Measurements from ENCODE around the gene AFAP1L1. TPM values are rescaled to one million over a fixed set of nuclear protein-coding genes. Genes with fewer than 3 reads are reported as not detected.

The AFAP1L1 gene
- total RNA-seq, 1 donor = 2.3 TPM

DNA sequence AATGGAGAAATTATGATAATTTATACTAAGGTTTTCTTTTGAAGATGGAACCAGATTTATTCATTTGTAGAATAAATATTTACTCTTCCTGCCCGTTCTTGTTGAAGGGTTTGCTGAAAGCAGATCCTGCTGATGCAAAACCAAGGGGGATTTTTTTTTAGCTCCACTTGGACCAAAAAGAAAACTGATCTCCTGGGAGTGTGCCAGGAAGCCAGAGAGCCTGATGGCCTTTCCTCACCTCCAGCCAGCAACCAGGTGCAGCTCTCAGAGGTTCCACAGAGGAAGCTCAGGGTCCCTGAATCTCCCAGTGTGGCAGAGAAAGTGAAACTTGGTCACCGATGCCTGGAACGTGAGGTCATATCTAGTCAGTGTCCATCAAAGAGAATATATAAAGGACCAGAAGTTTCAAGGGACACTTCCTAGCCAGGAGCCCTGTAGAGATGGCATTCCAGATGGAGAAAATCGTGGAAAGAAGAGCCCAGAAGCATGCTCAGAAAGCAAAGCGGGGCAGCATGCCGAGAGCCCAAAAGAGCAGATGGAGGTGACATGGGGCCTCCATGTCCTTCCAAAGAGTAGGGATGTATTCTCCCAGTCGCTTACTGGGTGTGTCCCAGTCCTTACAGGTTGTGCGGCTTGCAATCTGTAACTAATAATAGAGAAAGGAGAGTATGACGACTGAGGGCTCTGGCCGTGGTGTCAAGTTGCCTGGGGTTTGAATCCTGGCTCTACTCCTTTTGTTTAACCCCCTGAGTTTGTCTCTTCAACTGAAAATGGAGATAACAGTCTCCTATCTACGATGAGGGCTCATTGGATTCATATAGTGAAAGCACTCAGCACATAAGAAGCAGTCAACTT is 12.2 kb downstream of the AFAP1L1 start:
- no peak overlapping the region for H3K4me3 ChIP-seq (ENCODE audit: low read depth, low read length)
- DNase-seq (ENCODE audit: low read depth) = peak; percentile 40
- no peak for TF ChIP-seq CTCF (IDR thresholded peaks at IDR 0.05; ENCODE audit: insufficient read depth, low read length)

DNA sequence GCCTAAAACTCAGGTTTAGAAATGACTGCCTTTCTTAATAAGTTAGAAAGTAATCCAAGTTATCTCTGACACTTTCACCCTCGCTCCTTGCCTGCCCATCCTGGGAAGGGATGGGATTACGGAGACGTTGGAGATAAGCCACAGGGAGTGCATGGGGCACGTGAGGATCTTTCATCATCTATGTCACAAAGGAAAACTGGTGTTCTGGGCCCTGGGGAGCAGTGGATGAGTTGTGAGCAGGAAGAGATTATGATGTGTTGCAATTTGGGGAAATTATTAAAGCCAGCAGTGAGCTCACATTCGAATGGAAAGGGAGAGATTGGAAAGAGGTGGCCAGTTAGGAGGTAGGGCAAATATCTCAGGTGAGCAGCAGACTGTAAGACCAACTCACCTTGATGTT is 12.8 kb downstream of the AFAP1L1 start:
- DNase-seq (ENCODE audit: low read depth) = peak; percentile 73

DNA sequence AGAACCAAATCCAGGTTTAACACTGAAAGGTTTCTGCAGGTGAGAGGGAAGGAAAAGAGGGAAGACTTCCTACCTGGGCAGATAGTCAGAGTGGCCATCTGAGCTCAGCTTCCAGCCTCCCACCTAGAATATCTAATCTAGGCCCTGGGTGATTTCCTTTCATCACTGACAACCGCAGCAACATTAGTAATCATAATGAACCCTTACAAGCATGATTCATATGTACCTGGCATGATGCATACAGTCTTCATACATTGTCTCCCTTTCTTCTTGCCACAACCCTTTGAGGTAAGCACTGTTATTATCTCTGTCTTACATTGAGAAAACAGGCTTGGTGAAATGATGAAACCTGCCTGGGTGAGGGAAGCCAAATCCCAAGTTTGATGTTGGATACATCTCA is 13.5 kb downstream of the AFAP1L1 start:
- no peak for TF ChIP-seq CTCF (IDR thresholded peaks at IDR 0.05; ENCODE audit: insufficient read depth, low read length)
- no peak overlapping the region for H3K4me3 ChIP-seq (ENCODE audit: low read depth, low read length)
- no peak for DNase-seq (ENCODE audit: low read depth)

More for the DNA sequence above, 12.8 kb downstream of the AFAP1L1 start:
- no peak overlapping the region for H3K4me3 ChIP-seq (ENCODE audit: low read depth, low read length)
- TF ChIP-seq CTCF (IDR thresholded peaks at IDR 0.05; ENCODE audit: insufficient read depth, low read length) = no peak

- no peak for DNase-seq (ENCODE audit: low read depth)
- no peak for TF ChIP-seq CTCF (IDR thresholded peaks at IDR 0.05; ENCODE audit: insufficient read depth, low read length)
- no peak overlapping the region for H3K4me3 ChIP-seq (ENCODE audit: low read depth, low read length)
Observed at GRCh38 chr5:149288436-149288835, 16.8 kb downstream of the AFAP1L1 start.

DNA sequence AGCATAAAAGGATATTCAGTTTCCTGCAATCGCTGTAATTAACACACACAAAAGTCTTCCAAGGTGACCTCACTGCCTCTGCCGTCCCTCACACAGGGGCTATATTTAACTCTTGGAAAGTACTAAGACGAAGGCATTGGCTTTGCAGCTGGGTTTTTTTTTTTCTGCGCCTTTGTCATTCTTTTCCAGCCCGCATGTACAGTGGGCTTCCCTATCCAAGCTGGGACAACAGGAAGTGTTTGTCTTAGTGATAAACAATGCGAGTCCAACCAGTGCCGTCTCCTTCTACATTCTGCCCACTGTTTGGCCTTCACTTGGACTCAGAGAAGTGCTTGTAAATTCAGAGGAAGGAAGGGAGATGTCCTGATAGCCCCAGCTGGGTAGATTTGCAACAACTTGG is 17.6 kb downstream of the AFAP1L1 start:
- H3K4me3 ChIP-seq (ENCODE audit: low read depth, low read length) = no peak overlapping the region
- no peak for DNase-seq (ENCODE audit: low read depth)
- TF ChIP-seq CTCF (IDR thresholded peaks at IDR 0.05; ENCODE audit: insufficient read depth, low read length) = no peak

DNA sequence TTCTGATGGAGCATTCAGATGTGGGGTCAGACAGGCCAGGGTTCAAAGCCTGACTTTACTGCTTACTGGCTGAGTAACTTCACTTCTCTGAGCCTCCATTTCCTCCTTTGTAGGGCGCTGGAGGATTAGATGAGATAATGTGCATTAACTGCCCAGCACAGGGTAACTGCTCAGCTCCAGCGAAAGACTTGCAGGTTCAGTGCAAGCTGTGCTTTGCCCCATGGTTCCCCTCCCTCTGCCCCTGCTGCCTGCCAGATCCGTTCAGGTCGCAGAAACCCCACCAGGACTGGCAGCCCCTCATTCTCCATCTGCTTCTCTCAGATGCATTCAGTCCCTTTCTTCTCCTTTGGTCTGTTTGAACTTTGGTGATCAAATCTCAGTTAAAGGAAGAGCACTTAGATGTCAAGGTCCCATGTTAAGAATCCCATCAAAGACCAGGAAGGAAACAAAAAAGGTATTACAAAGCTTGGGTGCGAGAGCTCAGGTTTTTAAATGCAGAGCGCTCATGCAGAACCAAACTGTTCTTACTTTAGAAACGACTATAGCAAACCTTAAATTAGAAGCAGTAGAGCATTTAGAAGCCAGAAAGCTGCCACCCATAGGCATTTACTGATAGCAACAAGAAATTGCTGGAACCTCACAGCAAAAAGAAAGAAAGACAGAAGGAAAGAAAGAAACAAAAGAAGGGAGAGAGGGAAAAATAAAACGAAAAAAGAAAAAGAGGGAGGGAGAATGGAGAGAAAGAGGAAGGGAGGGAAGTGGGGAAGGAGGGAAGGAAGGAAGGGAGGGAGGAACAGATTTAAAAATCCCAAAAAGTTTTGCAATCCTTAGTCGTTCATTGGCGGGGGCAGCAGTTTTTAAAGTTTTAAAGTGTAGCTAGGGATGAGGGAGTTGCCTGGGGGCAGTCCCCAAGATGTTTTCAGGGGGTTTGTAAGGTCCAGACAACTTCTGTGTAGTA is 23.5 kb downstream of the AFAP1L1 start:
- TF ChIP-seq CTCF (IDR thresholded peaks at IDR 0.05; ENCODE audit: insufficient read depth, low read length) = no peak
- DNase-seq (ENCODE audit: low read depth) = no peak
- H3K4me3 ChIP-seq (ENCODE audit: low read depth, low read length) = no peak overlapping the region
